K562 (cell line): ENCODE results near the gene CAMK1D. TPM values are rescaled to one million over a fixed set of nuclear protein-coding genes. Genes with fewer than 3 reads are reported as not detected.

ENCODE experiments used
- ATAC-seq: fragments of 200-7000 bp; cut with Tn5 transposase; 3 replicates; pipeline ENCODE4 v1.9.1; 2020; ENCODE audit warnings: moderate library complexity
- BruUV-seq: library from RNA; stranded (reverse); fragments of 400-500 nt; replicated peaks from 2 replicates; lab custom pipeline; 2021; lab: Mats Ljungman, UMichigan
- CTCF ChIA-PET: fragments of 300-600 bp; formaldehyde crosslinking; extraction: SDS; loops from one replicate; lab custom pipeline; 2021; ENCODE audit warnings: low intra/inter-chr PET ratio; lab: Yijun Ruan, JAX
- POLR2A ChIA-PET: fragments of 300-600, 350-650 bp; sonication (Branson Sonifier 250); formaldehyde crosslinking; extraction: SDS; loops from one replicate; lab custom pipeline; 2021; ENCODE audit warnings: antibody characterized with exemption, inconsistent platforms; lab: Yijun Ruan, JAX
- DNase-seq, 4 experiments: peaks; one replicate each; pipeline versions ENCODE4 v3.0.0 to v3.0.0-alpha.2; 2011 to 2018; ENCODE audit warnings: low spot score in 3 of 4, mixed read lengths in 3 of 4; ENCODE audit errors: extremely low read depth in 1 of 4
- FAIRE-seq: peaks from 2 replicates; lab custom pipeline; 2011; peaks lifted over from hg19 to GRCh38; lab: Jason Lieb, UNC
- H2AFZ ChIP-seq: 2 replicates; pipeline ENCODE4 v1.6.0; 2011; ENCODE audit warnings: low read depth, low read length, control low read depth, inconsistent platforms
- H3K27ac ChIP-seq: fragments of 200-600 bp; 3 replicates; pipeline ENCODE4 v1.8.0; 2011; ENCODE audit warnings: low read depth, mild to moderate bottlenecking, control low read depth, inconsistent platforms, low read length, moderate library complexity, mixed read lengths; ENCODE audit errors: extremely low read depth
- H3K27me3 ChIP-seq, 2 experiments: fragments of 300-600 bp in 1 of 2; 2 replicates in 1 of 2; 3 replicates in 1 of 2; pipeline versions ENCODE4 v1.6.0 to v1.8.0; 2011; ENCODE audit warnings: inconsistent platforms in 2 of 2, low read length in 2 of 2, mild to moderate bottlenecking in 1 of 2, mixed read lengths in 1 of 2, moderate library complexity in 1 of 2; ENCODE audit not compliant: control insufficient read depth in 2 of 2, insufficient read depth in 2 of 2
- H3K36me3 ChIP-seq: fragments of 300-600 bp; 3 replicates; pipeline ENCODE4 v1.8.0; 2011; ENCODE audit warnings: mild to moderate bottlenecking, low read length, inconsistent platforms; ENCODE audit not compliant: control insufficient read depth, insufficient read depth
- H3K4me1 ChIP-seq, 2 experiments: fragments of 200-600 bp in 1 of 2; replicated peaks in 1 of 2; 2 replicates in 1 of 2; 3 replicates in 1 of 2; pipeline versions ENCODE4 v1.5.1 to v1.8.0; 2011; ENCODE audit warnings: inconsistent platforms in 2 of 2, low read length in 2 of 2, mild to moderate bottlenecking in 1 of 2, mixed read lengths in 1 of 2, moderate library complexity in 1 of 2; ENCODE audit not compliant: control insufficient read depth in 2 of 2, insufficient read depth in 2 of 2
- H3K4me2 ChIP-seq: 2 replicates; pipeline ENCODE4 v1.6.1; 2011; ENCODE audit warnings: low read length, control low read depth, inconsistent platforms, mixed read lengths; ENCODE audit not compliant: insufficient read depth
- H3K4me3 ChIP-seq: fragments of 200-600 bp; sonication (generic), shearing (Covaris generic); 2 replicates; pipeline ENCODE4 v1.5.1; 2016; ENCODE audit warnings: control low read depth, inconsistent platforms
- H3K79me2 ChIP-seq: fragments of 200-600 bp; 3 replicates; pipeline ENCODE4 v1.8.0; 2011; ENCODE audit warnings: low read length, inconsistent platforms; ENCODE audit not compliant: control insufficient read depth, insufficient read depth
- H3K9ac ChIP-seq, 2 experiments: 2 replicates each; pipeline versions ENCODE4 v1.6.0 to v1.6.1; 2011; ENCODE audit warnings: low read depth in 2 of 2, low read length in 2 of 2, control low read depth in 1 of 2, inconsistent platforms in 1 of 2, mild to moderate bottlenecking in 1 of 2, mixed read lengths in 1 of 2; ENCODE audit not compliant: insufficient read depth in 1 of 2
- H3K9me1 ChIP-seq: one replicate; pipeline ENCODE4 v1.6.0; 2011; ENCODE audit warnings: inconsistent platforms, mild to moderate bottlenecking, low read length, moderate library complexity; ENCODE audit not compliant: control insufficient read depth, insufficient read depth
- H3K9me3 ChIP-seq: replicated peaks from 2 replicates; pipeline ENCODE4 v1.5.1; 2011; ENCODE audit warnings: low read depth, low read length, inconsistent platforms; ENCODE audit not compliant: control insufficient read depth, insufficient read depth
- H4K20me1 ChIP-seq: replicated peaks from 2 replicates; pipeline ENCODE4 v1.6.1; 2011; ENCODE audit warnings: low read length, inconsistent platforms, mixed read lengths; ENCODE audit not compliant: control insufficient read depth, insufficient read depth
- BHLHE40 ChIP-seq: IDR thresholded peaks from 2 replicates; pipeline ENCODE4 v1.6.1; 2011; ENCODE audit warnings: low read length, improper control_type of control experiment
- CCNT2 ChIP-seq: IDR thresholded peaks from 2 replicates; pipeline ENCODE4 v1.6.1; 2011; ENCODE audit warnings: borderline replicate concordance, low read depth, mild to moderate bottlenecking, moderate library complexity, mixed read lengths, low read length; ENCODE audit not compliant: insufficient read length; ENCODE audit errors: extremely low read depth
- CREM ChIP-seq: IDR thresholded peaks from 2 replicates; pipeline ENCODE4 v1.6.1; 2014; ENCODE audit warnings: antibody characterized with exemption, low read depth
- GATAD2A ChIP-seq: fragments of 450-650 bp; IDR thresholded peaks from 2 replicates; pipeline ENCODE4 v1.6.1; 2017
- KAT7 ChIP-seq: sonication (generic); formaldehyde crosslinking; IDR thresholded peaks from 2 replicates; pipeline ENCODE4 v1.8.0; 2022; ENCODE audit warnings: missing genetic modification reagents, mild to moderate bottlenecking, borderline replicate concordance
- MAFG ChIP-seq: fragments of 450-650 bp; conservative IDR thresholded peaks from 2 replicates; pipeline ENCODE4 v1.6.1; 2016; ENCODE audit warnings: missing genetic modification characterization, missing compliant biosample characterization
- MYC ChIP-seq, 2 experiments: fragments of 250-450 bp in 1 of 2; sonication (Bioruptor Pico) in 1 of 2; IDR thresholded peaks; 2 replicates each; pipeline versions ENCODE4 v1.5.1 to v1.6.1; 2012 to 2021; ENCODE audit warnings: low read depth in 2 of 2, borderline replicate concordance in 1 of 2, improper control_type of control experiment in 1 of 2, low read length in 1 of 2, mild to moderate bottlenecking in 1 of 2, moderate library complexity in 1 of 2
- NELFE ChIP-seq: IDR thresholded peaks from 2 replicates; pipeline ENCODE4 v1.6.1; 2011; ENCODE audit warnings: mild to moderate bottlenecking; ENCODE audit not compliant: insufficient read depth, insufficient read length
- SRSF7 ChIP-seq: fragments of 200-400 bp; formaldehyde crosslinking; optimal IDR thresholded peaks from 2 replicates; pipeline ENCODE3; 2017; ENCODE audit warnings: mild to moderate bottlenecking, low read depth, low read length
- TCF7 ChIP-seq: sonication (generic); IDR thresholded peaks from 2 replicates; pipeline ENCODE4 v1.6.1; 2016; ENCODE audit warnings: antibody characterized with exemption, borderline replicate concordance
- THRAP3 ChIP-seq: fragments of 450-650 bp; IDR thresholded peaks from 2 replicates; pipeline ENCODE4 v1.6.1; 2016; ENCODE audit warnings: mild to moderate bottlenecking, inconsistent platforms, borderline replicate concordance
- THRB ChIP-seq: fragments of 450-650 bp; formaldehyde crosslinking; conservative IDR thresholded peaks from 2 replicates; pipeline ENCODE4 v1.4.0; 2022; ENCODE audit warnings: mild to moderate bottlenecking, missing genetic modification characterization
- ZBTB1 ChIP-seq: sonication (generic); formaldehyde crosslinking; IDR thresholded peaks from 2 replicates; pipeline ENCODE4 v1.8.1; 2023; ENCODE audit warnings: missing genetic modification reagents, low read depth, mild to moderate bottlenecking, borderline replicate concordance
- ZKSCAN3 ChIP-seq: fragments of 250-450 bp; sonication (Bioruptor Pico); IDR thresholded peaks from 2 replicates; pipeline ENCODE4 v1.4.0; 2020
- ZKSCAN8 ChIP-seq: fragments of 200-800 bp; sonication (Bioruptor generic); IDR thresholded peaks from 2 replicates; pipeline ENCODE4 v1.6.1; 2016; ENCODE audit warnings: missing genetic modification characterization, missing compliant biosample characterization
- ZNF121 ChIP-seq: sonication (generic); formaldehyde crosslinking; conservative IDR thresholded peaks from 2 replicates; pipeline ENCODE4 v1.8.0; 2022; ENCODE audit warnings: missing genetic modification reagents
- ZNF253 ChIP-seq: fragments of 250-450 bp; sonication (Bioruptor Pico); conservative IDR thresholded peaks from 2 replicates; pipeline ENCODE4 v1.6.1; 2021; ENCODE audit warnings: mild to moderate bottlenecking
- ZNF511 ChIP-seq: sonication (generic); formaldehyde crosslinking; IDR thresholded peaks from 2 replicates; pipeline ENCODE4 v1.8.0; 2022; ENCODE audit warnings: mild to moderate bottlenecking, missing genetic modification reagents
- ZNF584 ChIP-seq: fragments of 200-800 bp; sonication (Bioruptor generic); IDR thresholded peaks from 2 replicates; pipeline ENCODE4 v1.6.1; 2016; ENCODE audit warnings: low read depth, mild to moderate bottlenecking, missing genetic modification characterization, missing compliant biosample characterization
- WGBS: fragments of 100-300 bp; shearing (Covaris generic); methylation state at CpG from one replicate; pipeline ENCODE4 v1.1.6; 2016; ENCODE audit warnings: low coverage, mixed read lengths; ENCODE audit not compliant: insufficient coverage; ENCODE audit errors: missing lambda C conversion rate; 5-methylcytosine and 5-hydroxymethylcytosine counted together
- in situ Hi-C: fragments of 300-500 bp; cut with MboI; formaldehyde crosslinking; loops from 4 replicates; pipeline ENCODE4 v1.15.0; 2018; ENCODE audit warnings: inconsistent platforms, mixed read lengths
- intact Hi-C: fragments of 100-400 bp; cut with micrococcal nuclease; formaldehyde crosslinking; loops from 2 replicates; pipeline ENCODE4 v1.14.2; 2022
- polyA plus RNA-seq, 8 experiments: library from polyadenylated mRNA; depleted of rRNA in 4 of 8; stranded (reverse) in 5 of 8; unstranded in 3 of 8; fragments of >200 nt; fragmentation: Nextera tagmentation in 2 of 8; fragmentation: Illumina TruSeq in 1 of 8; extraction: Ambion mirVana in 2 of 8; extraction: Trizol in 1 of 8; gene quantifications; 2 replicates each; pipeline versions ENCODE4 v1.2.1 to v1.2.3, GENCODE V29; 2011 to 2014; ENCODE audit warnings: inconsistent platforms in 1 of 8, missing spikeins in 1 of 8
- total RNA-seq, 7 experiments: library from RNA; depleted of rRNA in 6 of 7; stranded (reverse); fragments of >200 nt in 6 of 7; fragmentation: Illumina TruSeq in 2 of 7; extraction: Trizol in 2 of 7; gene quantifications; 2 replicates each; pipeline versions ENCODE4 v1.2.1 to v1.2.3, GENCODE V29; 2011 to 2021; ENCODE audit warnings: low replicate concordance in 1 of 7
- TF ChIP-seq, protein P1 (sequence below): fragments of 450-650 bp; IDR thresholded peaks from 2 replicates; pipeline ENCODE4 v1.6.1; 2014; ENCODE audit warnings: low read depth, mild to moderate bottlenecking, moderate library complexity, borderline replicate concordance

The CAMK1D gene
- total and polyA plus RNA-seq, 9 of the 15 experiments (the other 6 are each of a cell fraction or from before 2014, with no cell fraction given), result 0.12 to 0.24 (median 0.20) TPM; not detected in 5

- H3K27me3 ChIP-seq, result peaks cover 12 to 48% of the 10 kb centered on the region in 2 experiments; a peak in 4 of 5 replicates
- no peak overlapping the region for H3K27ac ChIP-seq
- H3K9me3 ChIP-seq, result no peaks in the 10 kb centered on the region
- no peak overlapping the region for H2AFZ ChIP-seq
- CTCF ChIA-PET, result no interaction called here
- H3K36me3 ChIP-seq, result no peaks in the 10 kb centered on the region
- ATAC-seq (peak; percentile 73), DNase-seq (peak in 2 of 4 experiments; percentile 20 to 40), FAIRE-seq (no peak)
- no TSS peak for BruUV-seq
- no peaks in the 10 kb centered on the region for H3K9me1 ChIP-seq
- H3K79me2 ChIP-seq, result no peaks in the 10 kb centered on the region
- intact Hi-C loops (no loop called here), in situ Hi-C loops (no loop called here)
- POLR2A ChIA-PET, result interaction anchor here (0.6 to 1.6 kb wide), 2 partner anchors 13 to 183 kb away, joined by 3 to 5 read pairs; no protein-coding TSS in a partner anchor
- no peaks in the 10 kb centered on the region for H3K4me1 ChIP-seq
- no peak overlapping the region for H3K4me3 ChIP-seq
- 0 out of 2 replicates have a peak overlapping the region, but pooled peaks have one; percentile 7 for H3K4me2 ChIP-seq
- WGBS, result 7% methylated on average over 9 of the region's 9 CpGs
- H3K9ac ChIP-seq, result no peak overlapping the region
- no peaks in the 10 kb centered on the region for H4K20me1 ChIP-seq
- TF ChIP-seq MAFG (tag) (no peak), MYC (IDR thresholded peaks at IDR 0.05; ENCODE audit: low read depth, low read length) (no peak), MYC (CRISPR knock-in tag; IDR thresholded peaks at IDR 0.05; ENCODE audit: borderline replicate concordance, low read depth) (no peak), ZNF584 (CRISPR knock-in tag) (no peak), CCNT2 (no peak), ZNF121 (no peak), BHLHE40 (no peak), ZKSCAN3 (CRISPR knock-in tag) (no peak), THRB (CRISPR knock-in tag) (no peak), CREM (peak; percentile 79), ZKSCAN8 (CRISPR knock-in tag) (no peak), NELFE (no peak), THRAP3 (no peak), ZBTB1 (no peak), KAT7 (no peak), ZNF253 (CRISPR knock-in tag) (no peak), TCF7 (no peak), SRSF7 (no peak), GATAD2A (no peak), ZNF511 (CRISPR knock-in tag) (no peak)
- TF ChIP-seq, protein P1, sequence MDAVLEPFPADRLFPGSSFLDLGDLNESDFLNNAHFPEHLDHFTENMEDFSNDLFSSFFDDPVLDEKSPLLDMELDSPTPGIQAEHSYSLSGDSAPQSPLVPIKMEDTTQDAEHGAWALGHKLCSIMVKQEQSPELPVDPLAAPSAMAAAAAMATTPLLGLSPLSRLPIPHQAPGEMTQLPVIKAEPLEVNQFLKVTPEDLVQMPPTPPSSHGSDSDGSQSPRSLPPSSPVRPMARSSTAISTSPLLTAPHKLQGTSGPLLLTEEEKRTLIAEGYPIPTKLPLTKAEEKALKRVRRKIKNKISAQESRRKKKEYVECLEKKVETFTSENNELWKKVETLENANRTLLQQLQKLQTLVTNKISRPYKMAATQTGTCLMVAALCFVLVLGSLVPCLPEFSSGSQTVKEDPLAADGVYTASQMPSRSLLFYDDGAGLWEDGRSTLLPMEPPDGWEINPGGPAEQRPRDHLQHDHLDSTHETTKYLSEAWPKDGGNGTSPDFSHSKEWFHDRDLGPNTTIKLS, result no peak
These were observed 185.5 kb downstream of the CAMK1D start for GRCh38 chr10:12534824-12535223.
